Neural crest cell (in vitro differentiated cells): ENCODE results near the gene SBF1. TPM values are rescaled to one million over a fixed set of nuclear protein-coding genes. Genes with fewer than 3 reads are reported as not detected.

Experiments
- DNase-seq: peaks from one replicate; pipeline ENCODE4 v3.0.0; 2021; ENCODE audit warnings: low read depth, mixed read lengths, low spot score
- H3K27ac Mint-ChIP-seq: one replicate; pipeline ENCODE4 v1.8.0; 2021; ENCODE audit warnings: mild to moderate bottlenecking, mixed read lengths; ENCODE audit not compliant: unreplicated experiment
- H3K27me3 Mint-ChIP-seq: 2 replicates; pipeline ENCODE4 v1.8.0; 2021; ENCODE audit warnings: low read depth, mild to moderate bottlenecking, mixed read lengths
- H3K36me3 Mint-ChIP-seq: 2 replicates; pipeline ENCODE4 v1.8.0; 2021; ENCODE audit warnings: low read depth, mild to moderate bottlenecking, mixed read lengths
- H3K4me1 Mint-ChIP-seq: 2 replicates; pipeline ENCODE4 v1.8.0; 2021; ENCODE audit warnings: mixed read lengths
- H3K4me3 Mint-ChIP-seq: one replicate; pipeline ENCODE4 v1.8.0; 2021; ENCODE audit warnings: mild to moderate bottlenecking, mixed read lengths
- H3K9me3 Mint-ChIP-seq: 2 replicates; pipeline ENCODE4 v1.8.0; 2021; ENCODE audit warnings: mixed read lengths
- total RNA-seq: library from RNA; stranded (reverse); gene quantifications from 2 replicates; pipeline ENCODE4 v1.2.1, GENCODE V29; 2021
- TF ChIP-seq, protein P1 (sequence below): fragments of 200-600 bp; sonication (generic); conservative IDR thresholded peaks from 2 replicates; pipeline ENCODE4 v1.5.0; 2021; ENCODE audit warnings: antibody characterized with exemption, mild to moderate bottlenecking

SBF1 gene
- total RNA-seq, 1 donor from 2014 or later: 130 TPM

DNA sequence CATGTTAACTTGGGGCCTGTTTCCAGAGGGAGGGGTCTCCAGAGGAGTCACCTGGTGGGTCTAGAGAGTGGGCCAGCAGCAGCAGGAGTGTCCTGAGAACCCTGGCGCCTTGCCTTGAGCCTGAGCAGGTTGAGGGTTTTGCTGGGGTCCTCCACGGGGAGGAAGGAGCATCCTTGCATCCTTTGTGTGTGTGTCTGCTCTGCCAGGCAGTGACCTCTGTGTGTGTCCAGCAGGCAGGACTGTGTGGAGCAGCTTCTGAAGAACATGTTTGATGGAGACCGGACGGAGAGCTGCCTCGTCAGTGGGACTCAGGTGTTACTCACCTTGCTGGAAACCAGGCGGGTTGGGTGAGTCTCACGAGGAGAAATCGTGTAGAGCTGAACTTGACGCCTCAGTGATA, 55.7 kb downstream of the SBF1 start:
- no peaks in the 10 kb centered on the region for H3K36me3 Mint-ChIP-seq
- no peaks in the 10 kb centered on the region for H3K27me3 Mint-ChIP-seq
- no peaks in the 10 kb centered on the region for H3K9me3 Mint-ChIP-seq
- H3K27ac Mint-ChIP-seq: no peak overlapping the region
- H3K4me3 Mint-ChIP-seq: no peak overlapping the region
- no peak for DNase-seq
- H3K4me1 Mint-ChIP-seq: no peaks in the 10 kb centered on the region
- TF ChIP-seq, protein P1, sequence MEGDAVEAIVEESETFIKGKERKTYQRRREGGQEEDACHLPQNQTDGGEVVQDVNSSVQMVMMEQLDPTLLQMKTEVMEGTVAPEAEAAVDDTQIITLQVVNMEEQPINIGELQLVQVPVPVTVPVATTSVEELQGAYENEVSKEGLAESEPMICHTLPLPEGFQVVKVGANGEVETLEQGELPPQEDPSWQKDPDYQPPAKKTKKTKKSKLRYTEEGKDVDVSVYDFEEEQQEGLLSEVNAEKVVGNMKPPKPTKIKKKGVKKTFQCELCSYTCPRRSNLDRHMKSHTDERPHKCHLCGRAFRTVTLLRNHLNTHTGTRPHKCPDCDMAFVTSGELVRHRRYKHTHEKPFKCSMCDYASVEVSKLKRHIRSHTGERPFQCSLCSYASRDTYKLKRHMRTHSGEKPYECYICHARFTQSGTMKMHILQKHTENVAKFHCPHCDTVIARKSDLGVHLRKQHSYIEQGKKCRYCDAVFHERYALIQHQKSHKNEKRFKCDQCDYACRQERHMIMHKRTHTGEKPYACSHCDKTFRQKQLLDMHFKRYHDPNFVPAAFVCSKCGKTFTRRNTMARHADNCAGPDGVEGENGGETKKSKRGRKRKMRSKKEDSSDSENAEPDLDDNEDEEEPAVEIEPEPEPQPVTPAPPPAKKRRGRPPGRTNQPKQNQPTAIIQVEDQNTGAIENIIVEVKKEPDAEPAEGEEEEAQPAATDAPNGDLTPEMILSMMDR: no peak

DNA sequence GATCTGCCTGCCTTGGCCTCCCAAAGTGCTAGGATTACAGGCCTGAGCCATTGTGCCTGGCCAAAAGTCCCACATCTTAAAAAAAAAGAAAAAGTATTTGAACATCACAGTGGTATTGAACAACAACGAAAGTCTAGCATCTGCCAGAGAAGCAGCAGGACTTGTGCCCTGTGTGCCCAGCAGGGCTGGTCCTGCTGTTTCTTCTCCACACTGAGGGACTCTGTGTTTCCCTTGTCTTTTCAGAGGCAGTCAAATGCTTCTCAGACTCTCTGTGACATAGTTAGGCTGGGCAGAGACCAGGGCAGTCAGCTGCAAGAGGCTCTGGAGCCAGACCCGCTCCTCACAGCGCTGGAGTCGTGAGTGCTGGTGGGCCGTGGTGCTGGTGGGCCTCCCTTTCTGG, 56.2 kb downstream of the SBF1 start:
- DNase-seq: no peak
- H3K4me3 Mint-ChIP-seq: no peak overlapping the region
- no peak overlapping the region for H3K27ac Mint-ChIP-seq
- H3K27me3 Mint-ChIP-seq: no peaks in the 10 kb centered on the region
- no peaks in the 10 kb centered on the region for H3K9me3 Mint-ChIP-seq
- H3K36me3 Mint-ChIP-seq: no peaks in the 10 kb centered on the region
- TF ChIP-seq, protein P1: no peak
- no peaks in the 10 kb centered on the region for H3K4me1 Mint-ChIP-seq

DNA sequence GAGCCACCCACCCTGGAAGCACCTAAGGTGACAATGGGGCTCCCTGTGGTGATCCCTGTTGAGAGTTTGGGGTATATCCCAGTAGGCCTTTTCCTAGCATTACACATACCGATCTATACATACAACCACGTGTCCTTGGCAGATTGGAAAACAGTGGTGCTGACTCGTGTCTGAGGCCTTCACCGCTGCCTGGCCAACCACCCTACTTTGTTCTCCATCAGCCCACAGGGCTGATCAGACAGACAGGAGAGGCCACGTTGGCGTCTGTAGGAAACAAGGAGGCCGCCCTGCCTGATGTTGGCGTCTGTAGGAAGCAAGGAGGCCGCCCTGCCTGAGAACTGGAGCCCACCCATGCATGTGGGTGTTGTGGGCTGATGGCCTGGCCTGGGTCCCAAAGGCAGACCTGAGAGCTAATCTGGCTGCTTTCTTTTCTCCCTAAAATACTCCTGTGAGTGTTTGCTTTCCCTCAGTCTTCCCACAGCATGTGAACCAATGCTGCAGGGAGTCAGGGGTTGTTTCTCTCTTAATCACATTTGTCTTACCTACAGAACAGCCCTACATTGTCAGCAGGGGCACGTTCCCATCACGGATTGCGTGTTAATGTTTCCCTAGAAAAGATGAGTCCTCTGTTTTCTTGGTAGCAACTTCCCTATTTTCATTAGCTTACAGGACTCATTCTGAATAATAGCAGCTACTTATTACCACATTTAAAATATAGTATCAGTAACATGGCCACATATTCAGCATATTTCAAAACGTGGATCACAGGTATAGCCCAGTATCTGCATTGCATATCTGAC, 57.2 kb downstream of the SBF1 start:
- no peaks in the 10 kb centered on the region for H3K27me3 Mint-ChIP-seq
- DNase-seq: no peak
- no peaks in the 10 kb centered on the region for H3K4me1 Mint-ChIP-seq
- H3K27ac Mint-ChIP-seq: no peak overlapping the region
- no peaks in the 10 kb centered on the region for H3K9me3 Mint-ChIP-seq
- TF ChIP-seq, protein P1: no peak
- no peak overlapping the region for H3K4me3 Mint-ChIP-seq
- H3K36me3 Mint-ChIP-seq: no peaks in the 10 kb centered on the region

DNA sequence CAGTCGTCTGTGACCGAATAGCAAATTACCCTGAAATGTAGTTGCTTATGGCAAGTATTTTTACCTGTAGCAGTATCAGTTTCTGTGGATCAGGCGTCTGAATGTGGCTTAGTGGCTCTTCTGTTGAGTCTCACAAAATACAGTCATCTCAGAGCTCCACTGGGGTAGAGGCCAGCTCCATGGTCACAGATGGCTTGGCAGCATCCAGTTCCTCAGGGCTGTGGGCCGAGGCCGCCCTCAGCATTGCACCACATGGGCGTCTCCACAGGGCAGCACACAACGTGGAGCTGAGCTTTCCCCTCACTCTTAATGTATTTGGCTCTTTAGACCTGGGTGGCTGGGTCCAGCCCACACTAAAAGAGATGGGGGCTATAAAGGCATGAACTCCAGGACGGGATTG, 57.8 kb downstream of the SBF1 start:
- no peaks in the 10 kb centered on the region for H3K9me3 Mint-ChIP-seq
- TF ChIP-seq, protein P1: no peak
- H3K36me3 Mint-ChIP-seq: no peaks in the 10 kb centered on the region
- H3K27ac Mint-ChIP-seq: no peak overlapping the region
- H3K4me3 Mint-ChIP-seq: no peak overlapping the region
- no peaks in the 10 kb centered on the region for H3K27me3 Mint-ChIP-seq
- no peaks in the 10 kb centered on the region for H3K4me1 Mint-ChIP-seq
- DNase-seq: no peak

DNA sequence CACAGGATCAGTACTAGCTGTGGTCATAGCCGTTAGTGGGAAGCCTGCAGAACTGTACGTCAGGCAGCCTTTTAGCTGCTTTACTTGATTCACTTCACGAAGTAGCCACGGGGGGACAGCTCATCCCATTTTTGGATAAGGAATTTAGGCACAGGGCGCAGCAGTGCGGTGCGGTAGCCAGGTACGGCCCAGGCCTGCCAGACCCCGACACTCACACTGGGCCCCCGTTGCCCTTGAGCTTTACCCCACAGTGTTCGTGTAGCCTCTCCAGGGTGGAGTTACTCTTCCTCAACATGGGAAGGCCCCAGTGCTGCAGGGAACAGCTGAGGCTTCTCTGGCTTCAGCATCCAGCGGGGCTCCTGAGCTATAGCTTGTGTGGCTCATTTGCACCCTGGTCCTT, 59.4 kb downstream of the SBF1 start:
- TF ChIP-seq, protein P1: no peak
- Mint-ChIP-seq H3K27me3 (no peaks in the 10 kb centered on the region), H3K9me3 (no peaks in the 10 kb centered on the region), H3K27ac (peak overlapping the region; percentile 35), H3K36me3 (no peaks in the 10 kb centered on the region), H3K4me3 (no peak overlapping the region), H3K4me1 (no peaks in the 10 kb centered on the region)
- DNase-seq: no peak
